Spinal cord (tissue), 10 donors: Measurements from ENCODE around the gene PARVA. TPM values are rescaled to one million over a fixed set of nuclear protein-coding genes. Genes with fewer than 3 reads are reported as not detected.

Experiments used
- DNase-seq, 6 donors: peaks; one replicate each; pipeline versions ENCODE4 v3.0.0 to v3.0.0-alpha.2; 2013 to 2015; ENCODE audit warnings: low spot score in 6 of 6, low read depth in 4 of 6
- H3K27ac ChIP-seq: one replicate; pipeline ENCODE4 v1.5.1; 2013; ENCODE audit warnings: low read depth, low read length, control low read depth
- H3K27me3 ChIP-seq: one replicate; pipeline ENCODE4 v1.6.1; 2013; ENCODE audit warnings: low read length; ENCODE audit not compliant: control insufficient read depth, insufficient read depth
- H3K36me3 ChIP-seq: one replicate; pipeline ENCODE4 v1.6.1; 2013; ENCODE audit warnings: low read length; ENCODE audit not compliant: control insufficient read depth, insufficient read depth
- H3K4me1 ChIP-seq: one replicate; pipeline ENCODE4 v1.6.1; 2013; ENCODE audit warnings: low read length; ENCODE audit not compliant: control insufficient read depth, insufficient read depth
- H3K4me3 ChIP-seq: one replicate; pipeline ENCODE4 v1.5.1; 2013; ENCODE audit warnings: low read depth, low read length, control low read depth
- H3K9me3 ChIP-seq: one replicate; pipeline ENCODE4 v1.6.1; 2013; ENCODE audit warnings: low read length; ENCODE audit not compliant: control insufficient read depth, insufficient read depth
- WGBS: methylation state at CpG from one replicate; pipeline ENCODE4 v1.1.5; 2013; ENCODE audit warnings: missing lambda C conversion rate; ENCODE audit not compliant: insufficient coverage; 5-methylcytosine and 5-hydroxymethylcytosine counted together
- polyA plus RNA-seq, 2 donors: library from polyadenylated mRNA; unstranded; fragments of 120-200 nt; gene quantifications; one replicate each; pipeline ENCODE4 v1.2.1, GENCODE V29; 2013; ENCODE audit not compliant: insufficient read length in 2 of 2
- total RNA-seq, 2 donors: library from RNA; depleted of rRNA in 1 of 2; stranded (reverse); fragments of 120-200 nt in 1 of 2; fragments of >200 nt in 1 of 2; gene quantifications; one replicate each; pipeline versions ENCODE4 v1.2.3 to v1.2.4, GENCODE V29; 2013 to 2014
- donor health status: healthy.

PARVA gene
- total and polyA plus RNA-seq, 4 donors, result 19.1 to 36.3 (median 33.3) TPM

DNA sequence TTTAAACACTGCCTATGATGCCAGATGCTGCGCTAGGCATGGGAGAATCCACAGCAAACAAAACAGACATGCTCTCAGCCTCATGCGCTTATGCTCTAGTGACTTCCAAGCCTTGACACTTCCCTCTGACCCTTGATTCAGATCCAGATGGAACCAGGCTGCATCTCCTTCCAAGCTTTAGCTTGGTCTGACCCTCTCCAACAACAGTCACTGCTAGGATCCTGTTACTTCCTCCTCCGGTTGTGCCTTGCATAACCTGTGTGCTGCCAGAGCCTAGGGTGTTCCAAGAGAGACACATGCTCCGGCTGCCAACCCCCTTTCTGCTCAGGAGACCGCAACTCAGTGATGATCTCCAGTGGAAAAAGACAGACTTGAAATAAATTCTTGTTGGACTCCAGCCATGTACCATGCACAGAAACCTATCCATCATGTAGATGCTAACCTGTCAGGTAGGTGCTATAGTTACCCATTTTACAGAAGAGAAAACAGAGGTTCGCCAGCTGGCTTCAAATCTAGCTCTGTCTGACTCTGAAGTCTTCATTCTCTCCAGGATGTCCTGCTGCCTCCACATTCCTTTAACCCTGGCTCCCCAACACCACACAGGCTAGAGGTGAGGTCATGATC, 160.5 kb downstream of the PARVA start:
- 84% methylated on average over 3 of the region's 6 CpGs for WGBS
- Histone ChIP-seq H3K4me1 (peaks cover 12% of the 10 kb centered on the region), H3K36me3 (no peaks in the 10 kb centered on the region), H3K9me3 (no peaks in the 10 kb centered on the region), H3K27me3 (no peaks in the 10 kb centered on the region), H3K4me3 (no peak overlapping the region), H3K27ac (no peak overlapping the region)
- DNase-seq, result no peak

DNA sequence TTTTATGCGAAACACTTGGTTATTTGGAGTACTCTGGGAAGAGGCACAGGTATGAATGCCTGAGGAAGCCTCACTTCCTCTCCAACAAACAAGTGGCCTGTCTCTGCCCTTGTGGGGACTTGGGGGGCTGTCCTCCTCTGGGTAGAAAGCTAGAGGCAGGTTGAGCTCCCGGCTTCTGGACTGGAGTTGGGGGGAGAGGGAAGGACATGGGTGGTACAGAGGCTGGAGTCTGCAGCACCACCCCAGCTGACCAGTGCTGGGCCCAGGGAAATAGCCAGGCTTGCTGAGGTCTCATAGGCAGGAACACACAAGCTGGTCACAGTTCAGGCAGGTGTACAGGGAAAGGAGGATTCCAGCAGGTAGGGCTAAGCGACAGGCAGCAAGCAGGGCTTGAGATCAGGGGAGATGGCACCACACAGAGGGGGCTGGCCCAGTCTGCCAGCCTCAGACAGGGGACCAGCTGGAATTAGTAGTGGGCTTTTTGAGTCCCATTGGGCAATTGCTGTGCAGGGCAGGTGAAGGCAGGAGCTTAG, 161.6 kb downstream of the PARVA start:
- Histone ChIP-seq H3K27me3 (no peaks in the 10 kb centered on the region), H3K4me3 (no peak overlapping the region), H3K4me1 (peaks cover 12% of the 10 kb centered on the region), H3K9me3 (no peaks in the 10 kb centered on the region), H3K27ac (no peak overlapping the region), H3K36me3 (no peaks in the 10 kb centered on the region)
- 90% methylated on average over 2 of the region's 3 CpGs for WGBS
- no peak for DNase-seq

DNA sequence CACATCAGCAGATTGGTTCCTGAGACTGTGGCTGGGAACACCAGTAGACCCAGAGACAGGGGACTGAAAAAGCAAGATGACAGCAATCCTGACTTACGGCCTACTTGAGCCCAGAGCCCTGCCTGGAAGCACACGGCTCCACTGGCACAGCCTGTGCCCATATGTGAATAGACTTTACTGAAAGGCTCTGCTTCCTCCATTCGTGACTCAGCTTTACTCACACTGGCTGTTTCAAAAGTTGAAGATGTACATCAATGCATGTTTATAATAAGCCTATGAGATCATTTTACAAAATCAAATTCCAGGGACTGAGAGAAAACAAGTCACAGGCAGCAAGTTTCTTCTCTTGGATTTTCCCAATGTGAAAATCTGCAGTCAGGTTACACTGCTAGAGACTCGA, 162.2 kb downstream of the PARVA start:
- Histone ChIP-seq H3K4me3 (no peak overlapping the region), H3K4me1 (peaks cover 12% of the 10 kb centered on the region), H3K9me3 (no peaks in the 10 kb centered on the region), H3K27ac (no peak overlapping the region), H3K36me3 (no peaks in the 10 kb centered on the region), H3K27me3 (no peaks in the 10 kb centered on the region)
- no peak for DNase-seq
- WGBS, result 92% methylated on average over 3 of the region's 4 CpGs

DNA sequence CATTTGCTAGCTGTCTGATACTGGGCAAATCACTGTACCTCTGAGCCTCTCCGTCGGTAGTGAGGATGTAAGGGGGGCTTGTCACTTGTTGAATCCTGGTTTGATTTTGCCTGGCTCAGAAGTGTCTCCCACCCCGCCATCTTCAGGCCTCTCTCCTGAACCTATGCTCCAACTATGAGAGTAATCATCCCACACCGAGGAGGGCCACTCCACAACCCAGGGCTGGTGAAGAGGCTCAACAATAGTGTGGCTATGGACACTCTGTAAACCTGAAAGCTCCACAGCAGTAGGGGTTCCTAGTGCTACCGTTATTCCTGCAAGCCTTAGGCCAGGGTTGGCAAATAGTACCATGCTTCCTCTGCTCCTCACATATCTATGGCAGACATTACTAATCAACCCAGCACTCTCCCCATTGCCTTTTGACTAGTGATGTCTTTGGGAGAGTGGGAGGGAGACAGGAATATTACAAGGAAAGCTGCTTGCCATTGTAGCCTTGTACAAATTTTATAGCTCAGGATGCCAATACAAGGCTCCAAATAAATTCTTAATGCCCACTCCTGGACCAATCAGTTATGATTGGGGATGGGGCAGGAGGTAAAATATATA, 162.8 kb downstream of the PARVA start:
- WGBS, result 100% methylated on average over 1 of the region's 5 CpGs
- DNase-seq, result no peak
- Histone ChIP-seq H3K4me3 (no peak overlapping the region), H3K9me3 (no peaks in the 10 kb centered on the region), H3K27ac (no peak overlapping the region), H3K27me3 (no peaks in the 10 kb centered on the region), H3K36me3 (no peaks in the 10 kb centered on the region), H3K4me1 (peaks cover 12% of the 10 kb centered on the region)

DNA sequence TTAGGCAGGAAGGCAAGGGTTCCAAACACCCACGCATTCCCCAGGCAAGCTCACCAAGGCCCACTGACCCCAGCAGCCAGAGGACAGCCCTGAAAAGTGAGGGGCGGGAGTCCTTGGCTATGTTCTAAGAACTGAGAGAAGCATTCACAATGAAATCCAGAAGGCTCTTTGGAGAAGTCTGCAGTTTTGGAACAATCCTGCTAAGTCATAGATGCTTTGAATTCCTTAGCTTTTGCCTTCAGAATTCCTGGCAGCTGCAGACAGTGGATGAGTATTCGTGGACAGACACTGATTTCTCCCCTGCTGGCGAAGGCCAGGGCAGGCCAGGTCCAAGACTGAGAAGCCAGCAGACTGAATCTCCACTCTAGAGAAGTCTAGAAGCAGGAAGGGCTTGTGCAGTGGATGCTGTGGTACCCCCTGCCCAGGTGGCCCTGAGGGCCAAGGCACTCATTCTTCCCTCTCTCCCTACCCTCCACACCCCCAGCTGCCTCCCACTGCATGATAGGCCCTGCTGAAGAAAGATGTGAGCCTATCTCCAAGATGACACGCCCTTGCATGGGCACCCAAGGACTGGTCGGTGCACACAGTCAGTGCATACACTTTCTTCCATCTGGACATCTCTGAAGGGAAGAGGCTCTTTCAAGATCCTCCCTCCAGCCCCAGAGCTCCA, 163.7 kb downstream of the PARVA start:
- Histone ChIP-seq H3K4me3 (no peak overlapping the region), H3K9me3 (no peaks in the 10 kb centered on the region), H3K36me3 (no peaks in the 10 kb centered on the region), H3K27me3 (no peaks in the 10 kb centered on the region), H3K27ac (peak overlapping the region; percentile 43), H3K4me1 (peaks cover 12% of the 10 kb centered on the region)
- WGBS, result 62% methylated on average over 5 of the region's 6 CpGs
- DNase-seq, result peak in 1 of 6 donors; percentile 49

- WGBS, result no CpG with 5 or more reads among the region's 9 CpGs
- H3K4me3 ChIP-seq, result no peak overlapping the region
- H3K27ac ChIP-seq, result no peak overlapping the region
Measured at GRCh38 chr11:12541583-12542151, 164.3 kb downstream of the PARVA start.

DNA sequence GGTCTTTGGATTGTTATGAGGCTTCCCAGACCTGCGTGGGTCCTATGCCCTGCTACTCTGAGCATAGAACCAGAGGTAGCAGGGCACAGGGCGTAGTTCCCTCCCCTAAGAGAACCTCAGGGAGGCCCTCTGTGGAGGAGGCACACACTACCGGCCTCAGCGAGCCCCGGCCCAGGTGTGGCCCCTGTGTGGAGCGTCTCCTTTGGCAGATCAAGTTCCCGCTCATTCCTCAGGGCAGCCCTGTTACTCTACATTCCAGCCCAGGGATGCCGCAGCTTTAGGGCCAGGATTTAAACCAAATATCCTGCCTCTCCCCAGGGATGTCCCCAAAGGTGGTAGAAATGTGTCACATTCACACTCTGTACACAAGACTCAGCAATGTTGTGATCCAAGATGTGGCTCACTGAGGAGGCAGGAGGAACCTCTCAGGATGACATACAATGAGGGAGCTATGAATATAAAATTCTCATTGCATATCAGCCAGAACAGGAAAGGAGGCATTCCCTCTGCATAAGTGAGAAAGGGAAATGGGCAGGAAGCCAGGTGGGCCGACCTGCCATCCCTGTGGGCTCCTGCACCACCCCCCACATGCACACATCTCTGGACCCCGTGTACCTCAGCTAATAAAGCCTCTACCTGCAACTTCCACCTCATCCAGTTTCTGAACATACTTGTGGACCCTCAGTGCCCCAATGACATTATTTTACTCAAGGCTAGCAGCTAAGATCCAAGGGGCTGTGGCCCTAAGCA, 165.0 kb downstream of the PARVA start:
- peaks cover 12% of the 10 kb centered on the region for H3K4me1 ChIP-seq
- no peak for DNase-seq

More at GRCh38 chr11:12541583-12542151, 164.3 kb downstream of the PARVA start:
- H3K4me1 ChIP-seq, result peaks cover 12% of the 10 kb centered on the region
- no peaks in the 10 kb centered on the region for H3K9me3 ChIP-seq
- no peak for DNase-seq
- H3K27me3 ChIP-seq, result no peaks in the 10 kb centered on the region
- no peaks in the 10 kb centered on the region for H3K36me3 ChIP-seq

GRCh38 chr11:12543596-12544415, 166.4 kb downstream of the PARVA start:
- H3K9me3 ChIP-seq, result no peaks in the 10 kb centered on the region
- no peak overlapping the region for H3K27ac ChIP-seq
- no peak for DNase-seq
- H3K27me3 ChIP-seq, result no peaks in the 10 kb centered on the region
- no peaks in the 10 kb centered on the region for H3K36me3 ChIP-seq
- H3K4me1 ChIP-seq, result peaks cover 12% of the 10 kb centered on the region
- WGBS, result 88% methylated on average over 4 of the region's 9 CpGs
- no peak overlapping the region for H3K4me3 ChIP-seq

More for the DNA sequence above, 165.0 kb downstream of the PARVA start:
- H3K36me3 ChIP-seq, result no peaks in the 10 kb centered on the region
- 81% methylated on average over 8 of the region's 10 CpGs for WGBS
- no peak overlapping the region for H3K27ac ChIP-seq
- no peaks in the 10 kb centered on the region for H3K27me3 ChIP-seq
- no peaks in the 10 kb centered on the region for H3K9me3 ChIP-seq
- no peak overlapping the region for H3K4me3 ChIP-seq
